ENCODE data around the gene METTL22. TPM values are rescaled to one million over a fixed set of nuclear protein-coding genes. Genes with fewer than 3 reads are reported as not detected.

Gene METTL22
- total and polyA plus RNA-seq, 4 donors = 14.2 to 31.2 (median 21.1) TPM

DNA sequence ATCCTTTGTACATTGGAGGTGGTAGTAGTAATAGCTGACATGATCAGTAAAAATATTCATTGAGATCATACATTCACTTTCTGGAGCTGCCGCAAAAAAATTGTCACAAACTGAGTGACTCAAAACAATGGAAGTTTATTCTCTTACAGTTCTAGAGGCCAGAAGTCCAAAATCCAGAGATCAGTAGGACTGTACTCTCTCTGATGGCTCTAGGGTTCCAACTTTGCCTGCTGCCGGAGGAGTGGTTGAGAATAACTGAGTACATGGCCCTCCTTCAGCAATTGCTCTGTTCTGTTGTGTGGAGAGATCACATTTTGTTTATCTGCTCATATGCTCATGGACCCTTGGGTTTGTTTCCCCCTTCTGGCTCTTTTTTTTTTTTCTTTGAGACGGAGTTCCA lies 76.5 kb downstream of the METTL22 start:
- Histone ChIP-seq H3K4me1 (ENCODE audit: control insufficient read depth, insufficient read depth, low read length) (peaks cover 8% of the 10 kb centered on the region), H3K27me3 (ENCODE audit: control insufficient read depth, insufficient read depth, low read length) (no peaks in the 10 kb centered on the region), H3K36me3 (ENCODE audit: control insufficient read depth, insufficient read depth, low read length) (peaks cover 18% of the 10 kb centered on the region), H3K4me3 (ENCODE audit: low read depth, low read length) (no peak overlapping the region), H3K9me3 (ENCODE audit: control insufficient read depth, insufficient read depth, low read length) (no peaks in the 10 kb centered on the region), H3K27ac (ENCODE audit: low read depth, low read length) (no peak overlapping the region)
- DNase-seq (ENCODE audit: low read depth in 4 of 6, low spot score in 6 of 6) = no peak
- 0% methylated on average over 1 of the region's 3 CpGs for WGBS (ENCODE audit: insufficient coverage)

Small RNA genes lying within 50 kb of the gene (small RNA-seq; reads per million reads assigned to genes)
- gene RN7SL743P (ENCODE audit: low replicate concordance) = not detected

Other genes with a start within 250 kb of the METTL22 start
- gene TMEM114, start 31.2 kb upstream of the METTL22 start, total RNA-seq = under 1 TPM; 0.28 to 0.79 TPM
- gene TMEM114, start 31.2 kb upstream of the METTL22 start, polyA plus RNA-seq (ENCODE audit: insufficient read length in 2 of 2) = 1 to 10 TPM; 4.2 to 5.8 TPM
- 100 to 1,000 TPM in 1 of 2 donors, 10 to 100 TPM in 1; 88.3 to 157 TPM for gene ABAT, start 52.9 kb downstream of the METTL22 start, total RNA-seq
- gene ABAT, start 52.9 kb downstream of the METTL22 start, polyA plus RNA-seq (ENCODE audit: insufficient read length in 2 of 2) = 100 to 1,000 TPM; 225 to 286 TPM
- gene TMEM186, start 175.9 kb downstream of the METTL22 start, total RNA-seq = 1 to 10 TPM; 7.6 to 8.4 TPM
- gene TMEM186, start 175.9 kb downstream of the METTL22 start, polyA plus RNA-seq (ENCODE audit: insufficient read length in 2 of 2) = 10 to 100 TPM; 11.2 to 14.2 TPM
- gene PMM2, start 176.1 kb downstream of the METTL22 start, total RNA-seq = 10 to 100 TPM; 14.0 to 20.7 TPM
- gene PMM2, start 176.1 kb downstream of the METTL22 start, polyA plus RNA-seq (ENCODE audit: insufficient read length in 2 of 2) = 10 to 100 TPM in 1 of 2 donors, 1 to 10 TPM in 1; 8.5 to 15.4 TPM
- 10 to 100 TPM; 42.0 to 95.8 TPM for gene CARHSP1, start 247.3 kb downstream of the METTL22 start, total RNA-seq
- gene CARHSP1, start 247.3 kb downstream of the METTL22 start, polyA plus RNA-seq (ENCODE audit: insufficient read length in 2 of 2) = 10 to 100 TPM; 68.9 to 81.3 TPM

All from spinal cord (tissue), 10 donors.